HG03135 (cell line): ENCODE measurements around the gene MAN1B1.

Experiments
- ATAC-seq: cut with Tn5 transposase; IDR thresholded peaks from one replicate; pipeline ENCODE4 v1.9.1; 2021; ENCODE audit warnings: mild to moderate bottlenecking, moderate library complexity; ENCODE audit not compliant: unreplicated experiment

MAN1B1 gene

GRCh38 chr9:137068539-137069507 is 18.0 kb upstream of the MAN1B1 start:
- no peak for ATAC-seq

- no peak for ATAC-seq
These were observed 17.2 kb upstream of the MAN1B1 start for GRCh38 chr9:137069508-137070091.

- peak; percentile 70 for ATAC-seq
These were observed 16.4 kb upstream of the MAN1B1 start, which contains the start of gene SAPCD2 for GRCh38 chr9:137070201-137070905. SAPCD2 (minus strand) TSS chr9:137070557; CDS start chr9:137070460, 97 bp downstream.

GRCh38 chr9:137070906-137071275 is 15.9 kb upstream of the MAN1B1 start:
- ATAC-seq: peak; percentile 3

- no peak for ATAC-seq
These were observed 15.5 kb upstream of the MAN1B1 start for GRCh38 chr9:137071282-137071681.

- no peak for ATAC-seq
These were observed 12.8 kb upstream of the MAN1B1 start for GRCh38 chr9:137073992-137074399.

GRCh38 chr9:137074657-137075274 is 12.0 kb upstream of the MAN1B1 start:
- ATAC-seq: no peak

- ATAC-seq: no peak
These were observed 11.5 kb upstream of the MAN1B1 start for GRCh38 chr9:137075275-137075775.

- ATAC-seq: no peak
These were observed 10.2 kb upstream of the MAN1B1 start for GRCh38 chr9:137076636-137077009.

- ATAC-seq: peak; percentile 44
These were observed 9.6 kb upstream of the MAN1B1 start, which contains the start of gene UAP1L1 for GRCh38 chr9:137077010-137077747. UAP1L1 (plus strand) TSS chr9:137077517; CDS start chr9:137077533, 16 bp downstream.

- ATAC-seq: peak; percentile 24
These were observed 8.8 kb upstream of the MAN1B1 start for GRCh38 chr9:137077758-137078693.

- no peak for ATAC-seq
These were observed 7.9 kb upstream of the MAN1B1 start for GRCh38 chr9:137078701-137079400.

- no peak for ATAC-seq
These were observed 7.4 kb upstream of the MAN1B1 start for GRCh38 chr9:137079401-137079787.

GRCh38 chr9:137080260-137081122 is 6.3 kb upstream of the MAN1B1 start:
- no peak for ATAC-seq

- ATAC-seq: no peak
These were observed 4.4 kb upstream of the MAN1B1 start for GRCh38 chr9:137082222-137082924.

GRCh38 chr9:137082925-137083290 is 3.9 kb upstream of the MAN1B1 start:
- no peak for ATAC-seq
